A204.1 (cell line): Measurements from ENCODE around the gene INPP4B.
"Not testable (repeated sequence)": the region's sequence is repeated elsewhere in the genome, so short reads cannot be mapped to it uniquely, and the experiment has no call there.

ENCODE experiments used
- FAIRE-seq: peaks from 2 replicates; lab custom pipeline; 2012; peaks lifted over from hg19 to GRCh38; lab: Jason Lieb, UNC

INPP4B gene

DNA sequence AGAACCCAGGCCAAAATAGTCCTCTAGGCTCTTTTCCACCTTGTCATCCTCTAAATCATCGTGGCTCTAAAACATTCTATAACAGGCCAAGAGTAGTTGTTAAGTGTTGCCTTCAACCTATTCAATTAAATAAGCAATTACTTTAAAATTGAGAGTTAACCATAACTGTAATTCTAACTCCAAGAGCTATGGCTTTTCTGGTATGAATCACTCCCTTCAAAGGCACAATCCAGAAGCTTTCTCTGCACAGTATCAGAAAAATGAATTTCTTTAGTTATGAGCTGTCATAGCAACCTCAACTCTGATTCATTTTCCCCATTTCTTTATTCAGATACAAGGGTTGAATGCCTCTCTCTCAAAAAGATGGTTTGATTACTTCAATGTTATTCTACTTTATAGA lies 21.7 kb downstream of the INPP4B start:
- FAIRE-seq = no peak

DNA sequence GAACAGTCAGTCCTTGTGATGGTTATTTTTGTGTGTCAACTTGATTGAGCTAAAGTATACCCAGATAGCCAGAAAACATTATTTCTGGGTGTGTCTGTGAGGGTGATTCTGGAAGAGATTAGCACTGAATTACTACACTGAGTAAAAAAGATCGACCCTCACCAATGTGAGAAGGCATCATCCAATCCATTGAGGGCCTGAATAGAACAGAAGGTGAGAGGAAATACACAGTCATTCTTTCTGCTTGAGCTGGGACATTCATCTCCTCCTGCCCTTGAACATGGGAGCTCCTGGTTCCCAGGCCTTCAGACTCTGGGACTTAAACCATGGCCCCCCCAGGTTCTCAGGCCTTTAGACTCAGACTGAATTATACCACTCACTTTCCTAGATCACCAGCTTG lies 22.3 kb downstream of the INPP4B start:
- no peak for FAIRE-seq

DNA sequence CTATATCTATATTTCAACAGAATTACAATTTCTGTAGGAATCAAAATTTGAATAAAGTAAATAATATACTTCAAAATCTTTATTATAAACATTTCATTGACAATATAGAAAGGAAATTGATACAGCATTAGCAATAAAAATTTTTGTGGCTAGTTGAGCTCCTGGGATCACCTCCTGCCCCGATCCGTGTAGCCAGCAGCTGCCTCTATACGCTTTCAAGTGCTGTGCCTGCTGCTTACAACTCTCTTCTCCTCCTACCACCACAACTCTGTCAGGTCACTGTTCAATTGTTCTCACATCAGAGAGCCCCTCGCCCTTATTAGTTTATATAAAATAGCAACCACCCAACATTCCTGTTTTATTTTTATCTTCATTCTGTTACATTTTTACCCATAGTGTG lies 27.6 kb downstream of the INPP4B start:
- no peak for FAIRE-seq

- no peak for FAIRE-seq
Observed at GRCh38 chr4:142818031-142818430, 28.1 kb downstream of the INPP4B start.

DNA sequence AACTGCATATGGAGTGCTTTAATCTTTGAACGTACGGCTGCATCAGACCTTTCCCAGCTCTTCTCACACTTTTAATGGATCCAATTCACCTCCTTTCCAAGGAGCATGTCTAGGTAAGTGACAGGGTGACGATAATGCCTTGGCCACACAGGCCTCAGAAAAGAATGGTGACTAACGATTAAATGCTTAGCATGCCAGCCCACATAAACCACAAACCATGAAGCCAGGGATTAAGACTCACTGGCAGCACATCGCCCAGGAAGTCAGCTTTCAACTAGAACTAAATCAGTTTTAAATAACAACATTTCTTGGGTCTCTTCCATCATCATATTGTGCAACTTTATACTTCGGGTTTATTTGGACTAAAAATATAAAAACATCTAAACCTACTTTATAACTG lies 28.7 kb downstream of the INPP4B start:
- no peak for FAIRE-seq

DNA sequence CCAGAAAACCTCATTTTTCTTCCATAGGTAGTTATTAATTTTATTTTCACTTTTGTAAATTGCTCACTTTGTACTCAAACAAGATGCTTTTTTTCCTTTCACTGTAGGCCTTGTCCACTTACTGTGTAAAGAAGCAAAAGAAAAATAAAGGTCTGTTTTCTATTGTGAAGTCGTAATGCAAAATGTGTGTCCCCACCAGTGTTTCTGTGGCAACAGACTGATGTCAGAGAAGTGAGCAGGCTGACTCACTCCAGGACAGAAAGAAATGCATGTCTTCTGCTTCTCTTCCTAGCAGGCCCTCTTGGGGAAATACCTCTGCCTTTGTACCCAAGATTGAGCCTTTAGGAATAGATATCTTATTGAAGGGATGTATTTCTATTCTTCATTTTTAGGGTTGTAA lies 30.3 kb downstream of the INPP4B start:
- no peak for FAIRE-seq

- no peak for FAIRE-seq
Observed at GRCh38 chr4:142813388-142813787, 32.7 kb downstream of the INPP4B start.

- FAIRE-seq = no peak
Observed at GRCh38 chr4:142812091-142812490, 34.0 kb downstream of the INPP4B start.

DNA sequence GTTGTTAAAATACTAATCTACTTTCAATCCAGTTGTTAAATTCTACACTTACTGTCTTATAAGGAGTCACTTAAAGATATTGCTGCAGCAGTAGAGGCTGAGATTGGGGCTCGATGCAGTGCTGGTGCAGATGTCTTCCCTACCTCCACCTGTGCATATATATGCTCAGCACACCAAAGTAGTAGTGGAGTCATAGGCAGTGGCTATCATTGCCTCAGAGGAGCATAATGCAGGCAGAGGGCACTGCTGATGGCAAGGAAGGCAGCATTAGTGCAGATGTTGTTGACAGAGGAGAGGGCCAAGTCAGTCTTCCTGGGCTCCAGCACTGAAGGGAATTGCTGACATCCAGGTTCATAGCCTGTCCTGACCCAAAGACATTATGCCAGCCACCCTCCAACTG lies 35.1 kb downstream of the INPP4B start:
- no peak for FAIRE-seq

GRCh38 chr4:142809559-142809958 lies 36.5 kb downstream of the INPP4B start:
- no peak for FAIRE-seq

- not testable (repeated sequence) for FAIRE-seq
Observed at GRCh38 chr4:142803879-142804278, 42.2 kb downstream of the INPP4B start.

DNA sequence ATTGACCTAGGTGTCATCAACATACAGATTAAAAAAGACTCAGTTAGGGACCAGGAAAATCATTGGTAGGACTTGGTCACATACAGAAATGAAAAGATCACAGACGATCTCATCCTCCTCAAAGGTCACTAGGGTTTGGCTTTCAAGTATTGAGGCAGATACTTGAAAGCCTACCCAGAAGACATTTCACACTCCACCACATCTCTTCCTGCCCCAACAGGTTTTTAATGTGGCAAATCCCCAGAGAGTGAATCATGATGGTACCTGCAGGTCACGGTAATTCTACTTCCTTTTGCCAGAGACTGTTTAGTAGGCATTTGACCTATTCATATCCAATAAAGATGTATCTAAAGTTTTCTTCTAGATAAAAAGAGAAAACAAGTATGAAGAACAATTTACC lies 44.1 kb downstream of the INPP4B start:
- no peak for FAIRE-seq

DNA sequence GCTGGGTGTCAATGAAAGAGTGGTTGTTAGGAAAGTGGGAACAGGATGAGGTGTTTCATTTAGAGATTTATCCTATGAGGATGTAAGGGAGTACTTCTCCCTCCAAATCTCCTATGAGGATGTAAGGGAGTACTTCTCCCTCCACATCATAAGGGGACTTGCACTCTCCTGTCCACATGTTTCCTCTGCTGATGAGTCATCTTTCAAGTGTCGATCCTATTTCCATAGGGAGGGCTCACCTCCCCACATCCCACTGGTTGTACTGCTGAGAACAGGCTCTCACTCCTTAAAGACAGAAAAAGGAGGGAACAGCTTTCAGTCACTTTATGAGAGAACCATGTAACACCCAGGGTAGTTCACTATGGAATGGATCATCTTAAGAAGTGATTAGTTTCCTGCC lies 65.0 kb downstream of the INPP4B start:
- FAIRE-seq = no peak

- peak; percentile 51 for FAIRE-seq
Observed at GRCh38 chr4:142778900-142779299, 67.2 kb downstream of the INPP4B start.

DNA sequence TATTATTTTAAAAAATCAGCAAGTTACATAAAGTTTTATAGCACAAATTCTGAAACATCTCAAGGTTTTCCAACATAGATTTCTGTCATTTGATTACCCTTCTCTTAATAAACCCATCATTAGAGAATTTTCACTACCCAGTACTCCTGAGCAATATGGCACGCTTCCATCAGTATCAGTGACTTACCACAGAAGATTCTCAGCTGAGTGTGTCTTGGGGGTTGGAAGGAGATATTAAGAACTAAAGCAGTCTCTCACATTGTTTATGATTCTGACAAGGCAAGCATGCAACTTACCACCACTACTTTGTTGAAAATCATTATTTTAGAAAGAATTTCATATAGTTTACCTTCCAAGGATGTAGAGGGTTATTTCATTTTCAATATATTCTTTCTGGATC lies 67.7 kb downstream of the INPP4B start:
- no peak for FAIRE-seq

- no peak for FAIRE-seq
Observed at GRCh38 chr4:142777045-142777743, 68.9 kb downstream of the INPP4B start.

GRCh38 chr4:142776026-142776425 lies 70.1 kb downstream of the INPP4B start:
- no peak for FAIRE-seq

- FAIRE-seq = no peak
Observed at GRCh38 chr4:142773505-142773904, 72.6 kb downstream of the INPP4B start.

DNA sequence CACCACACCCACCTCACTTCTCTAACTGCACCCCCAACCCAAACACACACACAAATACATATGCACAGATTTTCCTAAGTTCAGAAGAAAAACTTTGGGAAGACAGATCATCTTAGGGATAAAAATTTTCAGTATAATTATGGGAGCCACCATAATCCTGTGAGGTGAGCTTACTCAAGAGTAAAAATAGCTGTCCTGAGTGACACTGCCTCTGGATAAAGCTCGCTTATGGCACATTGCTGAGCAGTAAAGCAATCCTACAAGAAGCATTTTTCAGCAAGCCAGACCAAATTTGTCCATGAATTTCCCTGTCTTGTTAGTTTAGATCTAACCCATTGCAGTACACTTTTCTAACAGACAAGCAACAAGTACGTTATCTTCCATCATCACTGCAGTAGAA lies 83.8 kb downstream of the INPP4B start:
- FAIRE-seq = no peak

DNA sequence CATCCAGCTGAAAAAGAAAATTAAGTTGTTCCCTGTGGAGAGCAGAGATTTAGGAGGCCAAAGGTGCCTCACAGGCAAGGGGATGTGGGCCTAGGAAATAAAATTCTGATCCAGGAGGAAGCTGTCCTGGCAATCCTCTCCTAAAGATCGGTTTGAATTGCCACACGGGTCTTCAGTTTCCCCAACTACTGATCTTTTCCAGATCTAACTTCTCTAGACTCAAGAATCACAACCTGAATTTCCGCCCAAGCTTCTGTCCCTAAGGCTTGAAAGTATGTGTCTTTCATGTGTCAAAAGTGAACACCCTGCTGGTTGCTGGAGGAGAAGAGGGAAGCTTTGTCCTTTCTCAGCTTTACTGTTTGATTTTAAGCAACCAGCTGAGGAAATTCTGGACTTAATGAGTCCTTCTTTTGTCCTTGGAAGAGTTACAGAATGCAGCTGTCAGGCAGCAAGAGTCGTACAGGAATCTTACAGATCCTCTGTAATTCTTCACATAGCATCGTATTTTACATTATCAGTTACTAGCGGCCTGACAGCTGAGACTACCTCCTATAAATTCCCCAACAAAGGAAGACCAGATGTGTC lies 93.8 kb downstream of the INPP4B start:
- no peak for FAIRE-seq

- peak; percentile 6 for FAIRE-seq
Observed at GRCh38 chr4:142743121-142743825, 102.8 kb downstream of the INPP4B start.

DNA sequence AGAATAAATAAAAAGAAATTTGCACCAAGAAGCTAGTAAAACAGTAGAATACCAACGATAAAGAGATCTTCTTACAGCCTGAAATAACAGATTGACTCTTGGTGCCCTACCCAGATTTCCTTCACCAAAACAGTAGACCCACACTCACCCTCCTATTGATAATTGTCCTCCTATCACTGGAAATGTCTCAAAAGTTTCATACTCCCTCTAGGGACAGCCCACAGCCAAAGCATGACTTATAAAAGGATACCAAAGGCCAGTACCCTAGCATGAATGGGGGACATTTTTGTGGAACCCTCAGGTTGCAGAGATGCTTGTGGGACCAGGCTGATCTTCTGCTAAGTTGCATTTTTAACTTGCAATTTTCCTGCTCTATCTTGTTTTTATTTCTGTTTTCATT lies 104.1 kb downstream of the INPP4B start:
- FAIRE-seq = no peak

- no peak for FAIRE-seq
Observed at GRCh38 chr4:142728233-142728632, 117.9 kb downstream of the INPP4B start.

GRCh38 chr4:142727149-142727548 lies 119.0 kb downstream of the INPP4B start:
- FAIRE-seq = no peak
